ENCODE data around the gene RASGRP4.

DNA sequence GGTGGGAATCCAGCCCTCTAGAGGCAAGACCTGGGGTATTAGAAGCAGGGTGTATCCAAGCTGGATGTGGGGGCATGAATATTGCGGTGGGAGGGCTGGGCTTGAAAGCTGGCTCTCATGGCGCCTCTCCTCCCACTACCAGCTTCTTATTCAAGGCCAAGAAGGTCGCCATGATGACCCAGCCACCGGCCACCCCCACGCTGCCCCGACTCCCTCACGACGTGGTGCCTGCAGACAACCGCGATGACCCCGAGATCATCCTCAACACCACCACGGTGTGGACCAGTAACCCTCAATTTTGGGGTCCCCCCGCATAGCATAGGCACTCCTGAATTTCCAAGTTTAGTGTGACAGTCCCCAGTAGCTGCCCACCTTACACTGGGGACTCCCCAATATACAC is 49.2 kb upstream of the RASGRP4 start:
- no peak for TF ChIP-seq YY1 (IDR thresholded peaks at IDR 0.05; ENCODE audit: insufficient read depth, insufficient read length)
- TF ChIP-seq SUZ12 (IDR thresholded peaks at IDR 0.05; ENCODE audit: extremely low read depth, insufficient read depth, insufficient read length): no peak
- no peak for TF ChIP-seq ZNF274 (IDR thresholded peaks at IDR 0.05; ENCODE audit: low read depth, low read length)
